Measurements from ENCODE around the gene NR3C2. TPM values are rescaled to one million over a fixed set of nuclear protein-coding genes. Genes with fewer than 3 reads are reported as not detected.

Gene NR3C2
- total RNA-seq, 1 experiment from 2014 or later: 1.6 TPM

DNA sequence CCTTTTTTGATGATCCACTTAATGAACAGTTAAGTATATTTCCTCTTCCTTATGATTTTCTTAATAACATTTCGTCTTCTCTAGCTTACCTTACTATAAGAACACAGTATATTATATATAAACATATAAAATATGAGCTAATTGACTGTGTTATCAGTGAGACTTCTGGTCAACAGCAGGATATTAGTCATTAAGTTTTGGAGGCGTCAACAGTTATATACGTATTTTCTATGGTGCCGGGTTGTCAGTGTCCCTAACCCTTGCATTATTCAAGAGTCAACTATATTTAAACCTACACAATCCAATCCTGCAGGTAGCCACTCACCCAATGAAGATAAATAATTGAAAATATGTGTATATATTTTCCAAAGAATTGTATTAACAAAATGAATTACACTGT is 88.0 kb downstream of the NR3C2 start:
- Histone ChIP-seq H4K20me1 (ENCODE audit: insufficient read depth, low read depth, low read length) (no peaks in the 10 kb centered on the region), H3K9ac (ENCODE audit: low read length) (no peak overlapping the region), H3K79me2 (ENCODE audit: low read length) (no peaks in the 10 kb centered on the region), H3K4me2 (ENCODE audit: low read depth, low read length, poor library complexity, severe bottlenecking) (no peak overlapping the region), H3K27ac (ENCODE audit: low read length) (no peak overlapping the region), H3K27me3 (ENCODE audit: low read length) (no peaks in the 10 kb centered on the region), H2AFZ (ENCODE audit: low read length) (no peak overlapping the region), H3K9me3 (ENCODE audit: low read length) (no peaks in the 10 kb centered on the region), H3K9me2 (replicated peaks; ENCODE audit: insufficient read depth, low read length) (no peaks in the 10 kb centered on the region), H3K36me3 (ENCODE audit: insufficient read depth, low read length) (no peaks in the 10 kb centered on the region), H3K4me3 (ENCODE audit: low read length) (no peak overlapping the region), H3K4me1 (ENCODE audit: low read length) (no peaks in the 10 kb centered on the region)
- DNase-seq: no peak

DNA sequence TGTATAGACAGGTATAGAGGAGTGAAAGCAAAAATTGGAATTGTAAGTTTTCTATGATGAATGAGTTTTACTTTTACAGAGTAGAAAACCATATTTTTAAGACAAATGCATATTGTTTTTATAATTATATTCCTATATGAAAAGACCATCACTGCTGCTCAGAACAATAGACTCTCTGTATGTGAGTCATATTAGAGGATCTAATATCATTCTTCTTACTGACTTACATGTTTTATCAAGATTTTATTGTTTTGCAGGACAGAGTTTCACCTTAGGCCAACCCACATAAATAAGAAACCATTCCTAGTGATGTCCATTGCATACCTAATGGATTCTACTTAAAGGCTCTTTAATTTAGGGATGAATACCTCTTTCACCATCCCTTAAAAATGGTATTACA is 88.6 kb downstream of the NR3C2 start:
- Histone ChIP-seq H4K20me1 (ENCODE audit: insufficient read depth, low read depth, low read length) (no peaks in the 10 kb centered on the region), H3K4me1 (ENCODE audit: low read length) (no peaks in the 10 kb centered on the region), H2AFZ (ENCODE audit: low read length) (no peak overlapping the region), H3K36me3 (ENCODE audit: insufficient read depth, low read length) (no peaks in the 10 kb centered on the region), H3K27ac (ENCODE audit: low read length) (no peak overlapping the region), H3K9ac (ENCODE audit: low read length) (no peak overlapping the region), H3K4me2 (ENCODE audit: low read depth, low read length, poor library complexity, severe bottlenecking) (no peak overlapping the region), H3K4me3 (ENCODE audit: low read length) (no peak overlapping the region), H3K9me2 (replicated peaks; ENCODE audit: insufficient read depth, low read length) (no peaks in the 10 kb centered on the region), H3K9me3 (ENCODE audit: low read length) (no peaks in the 10 kb centered on the region), H3K79me2 (ENCODE audit: low read length) (no peaks in the 10 kb centered on the region), H3K27me3 (ENCODE audit: low read length) (no peaks in the 10 kb centered on the region)
- DNase-seq: no peak

DNA sequence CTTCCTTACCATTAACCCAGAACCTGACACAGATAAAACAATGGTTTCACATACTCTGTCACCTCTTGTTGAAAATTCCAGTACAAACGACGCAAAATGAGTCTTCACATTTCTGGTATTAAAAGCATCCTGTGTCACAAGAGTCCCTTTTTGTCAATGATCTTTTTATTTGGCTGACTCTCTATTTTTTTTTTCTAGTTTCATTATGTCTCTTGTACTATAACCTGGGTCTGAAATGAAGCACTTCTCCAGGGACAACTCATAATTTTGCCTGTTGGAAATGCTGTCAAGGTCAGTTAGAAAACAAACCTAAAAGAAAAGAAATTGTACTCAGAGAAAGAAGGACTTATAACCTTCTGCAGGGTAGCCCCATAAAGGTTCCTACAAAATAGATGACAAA is 93.1 kb downstream of the NR3C2 start:
- Histone ChIP-seq H4K20me1 (ENCODE audit: insufficient read depth, low read depth, low read length) (no peaks in the 10 kb centered on the region), H3K9me3 (ENCODE audit: low read length) (no peaks in the 10 kb centered on the region), H3K4me3 (ENCODE audit: low read length) (no peak overlapping the region)

GRCh38 chr4:148346657-148347056 is 95.6 kb downstream of the NR3C2 start:
- Histone ChIP-seq H3K27me3 (ENCODE audit: low read length) (no peaks in the 10 kb centered on the region), H3K4me1 (ENCODE audit: low read length) (no peaks in the 10 kb centered on the region), H3K4me3 (ENCODE audit: low read length) (no peak overlapping the region), H3K79me2 (ENCODE audit: low read length) (no peaks in the 10 kb centered on the region), H3K4me2 (ENCODE audit: low read depth, low read length, poor library complexity, severe bottlenecking) (no peak overlapping the region), H3K9me3 (ENCODE audit: low read length) (no peaks in the 10 kb centered on the region), H3K9ac (ENCODE audit: low read length) (no peak overlapping the region), H3K27ac (ENCODE audit: low read length) (no peak overlapping the region), H2AFZ (ENCODE audit: low read length) (no peak overlapping the region), H3K36me3 (ENCODE audit: insufficient read depth, low read length) (no peaks in the 10 kb centered on the region), H4K20me1 (ENCODE audit: insufficient read depth, low read depth, low read length) (no peaks in the 10 kb centered on the region), H3K9me2 (replicated peaks; ENCODE audit: insufficient read depth, low read length) (0 out of 2 replicates have a peak, but pooled peaks cover 4% of the 10 kb centered on the region)
- no peak for DNase-seq

More for the DNA sequence above, 93.1 kb downstream of the NR3C2 start:
- Histone ChIP-seq H3K79me2 (ENCODE audit: low read length) (no peaks in the 10 kb centered on the region), H3K9ac (ENCODE audit: low read length) (no peak overlapping the region), H3K4me2 (ENCODE audit: low read depth, low read length, poor library complexity, severe bottlenecking) (no peak overlapping the region), H3K36me3 (ENCODE audit: insufficient read depth, low read length) (no peaks in the 10 kb centered on the region), H3K27me3 (ENCODE audit: low read length) (no peaks in the 10 kb centered on the region), H3K27ac (ENCODE audit: low read length) (no peak overlapping the region), H2AFZ (ENCODE audit: low read length) (no peak overlapping the region), H3K9me2 (replicated peaks; ENCODE audit: insufficient read depth, low read length) (0 out of 2 replicates have a peak, but pooled peaks cover 4% of the 10 kb centered on the region), H3K4me1 (ENCODE audit: low read length) (no peaks in the 10 kb centered on the region)
- DNase-seq: no peak

- Histone ChIP-seq H4K20me1 (ENCODE audit: insufficient read depth, low read depth, low read length) (no peaks in the 10 kb centered on the region), H2AFZ (ENCODE audit: low read length) (no peak overlapping the region), H3K36me3 (ENCODE audit: insufficient read depth, low read length) (no peaks in the 10 kb centered on the region), H3K9me2 (replicated peaks; ENCODE audit: insufficient read depth, low read length) (0 out of 2 replicates have a peak, but pooled peaks cover 4% of the 10 kb centered on the region), H3K79me2 (ENCODE audit: low read length) (no peaks in the 10 kb centered on the region), H3K4me2 (ENCODE audit: low read depth, low read length, poor library complexity, severe bottlenecking) (no peak overlapping the region), H3K27ac (ENCODE audit: low read length) (no peak overlapping the region), H3K9me3 (ENCODE audit: low read length) (no peaks in the 10 kb centered on the region), H3K4me3 (ENCODE audit: low read length) (no peak overlapping the region), H3K4me1 (ENCODE audit: low read length) (no peaks in the 10 kb centered on the region), H3K9ac (ENCODE audit: low read length) (no peak overlapping the region), H3K27me3 (ENCODE audit: low read length) (no peaks in the 10 kb centered on the region)
- DNase-seq: no peak
Observed at GRCh38 chr4:148345509-148345908, 96.7 kb downstream of the NR3C2 start.

- H3K4me1 ChIP-seq (ENCODE audit: low read length): no peaks in the 10 kb centered on the region
- H3K9me3 ChIP-seq (ENCODE audit: low read length): no peaks in the 10 kb centered on the region
- no peaks in the 10 kb centered on the region for H4K20me1 ChIP-seq (ENCODE audit: insufficient read depth, low read depth, low read length)
- H3K4me3 ChIP-seq (ENCODE audit: low read length): no peak overlapping the region
- no peak overlapping the region for H3K9ac ChIP-seq (ENCODE audit: low read length)
- H3K4me2 ChIP-seq (ENCODE audit: low read depth, low read length, poor library complexity, severe bottlenecking): no peak overlapping the region
- no peak overlapping the region for H3K27ac ChIP-seq (ENCODE audit: low read length)
- no peaks in the 10 kb centered on the region for H3K27me3 ChIP-seq (ENCODE audit: low read length)
- H3K36me3 ChIP-seq (ENCODE audit: insufficient read depth, low read length): no peaks in the 10 kb centered on the region
- H3K9me2 ChIP-seq (replicated peaks; ENCODE audit: insufficient read depth, low read length): 0 out of 2 replicates have a peak, but pooled peaks cover 4% of the 10 kb centered on the region
- H2AFZ ChIP-seq (ENCODE audit: low read length): no peak overlapping the region
- H3K79me2 ChIP-seq (ENCODE audit: low read length): no peaks in the 10 kb centered on the region
- DNase-seq: no peak
Observed at GRCh38 chr4:148344941-148345340, 97.3 kb downstream of the NR3C2 start.

GRCh38 chr4:148344352-148344751 is 97.9 kb downstream of the NR3C2 start:
- Histone ChIP-seq H3K36me3 (ENCODE audit: insufficient read depth, low read length) (no peaks in the 10 kb centered on the region), H3K9me2 (replicated peaks; ENCODE audit: insufficient read depth, low read length) (0 out of 2 replicates have a peak, but pooled peaks cover 4% of the 10 kb centered on the region), H3K79me2 (ENCODE audit: low read length) (no peaks in the 10 kb centered on the region), H3K9ac (ENCODE audit: low read length) (no peak overlapping the region), H3K4me2 (ENCODE audit: low read depth, low read length, poor library complexity, severe bottlenecking) (no peak overlapping the region), H4K20me1 (ENCODE audit: insufficient read depth, low read depth, low read length) (no peaks in the 10 kb centered on the region), H3K4me3 (ENCODE audit: low read length) (no peak overlapping the region), H3K9me3 (ENCODE audit: low read length) (no peaks in the 10 kb centered on the region), H2AFZ (ENCODE audit: low read length) (no peak overlapping the region), H3K27ac (ENCODE audit: low read length) (no peak overlapping the region), H3K27me3 (ENCODE audit: low read length) (no peaks in the 10 kb centered on the region), H3K4me1 (ENCODE audit: low read length) (no peaks in the 10 kb centered on the region)
- no peak for DNase-seq

DNA sequence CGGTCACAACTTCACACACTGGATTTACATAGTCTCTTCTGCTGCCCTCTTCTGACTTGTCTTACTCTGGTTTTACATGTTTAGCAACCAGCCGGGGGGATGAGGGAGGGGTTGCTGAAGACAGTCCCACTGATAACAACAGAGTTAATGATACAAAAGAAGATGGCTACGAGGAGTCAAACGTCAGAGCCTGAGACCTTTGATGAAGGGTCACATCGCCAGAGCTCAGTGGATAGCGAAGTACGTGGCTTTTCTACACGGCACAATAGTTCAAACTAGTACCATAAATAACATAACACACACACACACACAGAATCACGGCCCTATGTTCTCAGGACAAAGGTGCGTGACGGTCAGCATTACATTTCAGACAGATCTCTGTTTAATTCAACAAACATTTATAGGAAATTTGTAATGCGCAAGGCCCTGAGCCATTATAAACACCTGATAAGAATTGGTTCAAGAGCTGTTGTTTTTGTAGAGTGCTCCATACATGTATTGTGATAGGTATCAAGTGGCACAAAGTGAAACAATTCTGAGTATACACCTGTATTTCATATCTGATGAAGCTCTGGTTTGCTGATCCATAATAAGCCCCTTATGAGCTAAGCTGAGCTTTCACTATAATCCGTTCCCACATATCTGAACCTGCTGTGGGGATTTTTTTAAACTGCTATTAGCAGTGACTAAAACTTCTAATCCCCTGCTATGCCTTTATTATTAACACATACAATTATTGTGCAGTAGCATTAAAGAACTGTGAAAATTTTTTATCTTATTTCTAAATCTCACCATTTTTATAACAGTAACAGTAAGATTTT is 100.0 kb downstream of the NR3C2 start:
- H3K4me3 ChIP-seq (ENCODE audit: low read length): no peak overlapping the region
- H3K36me3 ChIP-seq (ENCODE audit: insufficient read depth, low read length): no peaks in the 10 kb centered on the region
- H3K4me1 ChIP-seq (ENCODE audit: low read length): no peaks in the 10 kb centered on the region
- H3K79me2 ChIP-seq (ENCODE audit: low read length): no peaks in the 10 kb centered on the region
- H3K9me3 ChIP-seq (ENCODE audit: low read length): no peaks in the 10 kb centered on the region
- no peak overlapping the region for H3K4me2 ChIP-seq (ENCODE audit: low read depth, low read length, poor library complexity, severe bottlenecking)
- no peak overlapping the region for H3K27ac ChIP-seq (ENCODE audit: low read length)
- no peak for DNase-seq
- H3K9ac ChIP-seq (ENCODE audit: low read length): no peak overlapping the region
- H3K27me3 ChIP-seq (ENCODE audit: low read length): no peaks in the 10 kb centered on the region
- 0 out of 2 replicates have a peak, but pooled peaks cover 4% of the 10 kb centered on the region for H3K9me2 ChIP-seq (replicated peaks; ENCODE audit: insufficient read depth, low read length)
- no peak overlapping the region for H2AFZ ChIP-seq (ENCODE audit: low read length)
- H4K20me1 ChIP-seq (ENCODE audit: insufficient read depth, low read depth, low read length): no peaks in the 10 kb centered on the region
